Lung (tissue), 12 donors: ENCODE data around the gene LRRC8D. TPM values are rescaled to one million over a fixed set of nuclear protein-coding genes. Genes with fewer than 3 reads are reported as not detected.

Source experiments
- ATAC-seq: fragments of 200-7000 bp; cut with Tn5 transposase; one replicate; pipeline ENCODE4 v1.9.1; 2020; ENCODE audit warnings: moderate number of reproducible peaks; ENCODE audit not compliant: insufficient read depth, low FRiP score
- DNase-seq, 3 donors: peaks; one replicate each; pipeline ENCODE4 v3.0.0-alpha.2; 2013 to 2017
- H3K27ac ChIP-seq, 2 donors: one replicate each; pipeline ENCODE4 v1.5.1; 2013; ENCODE audit warnings: mild to moderate bottlenecking in 2 of 2, moderate library complexity in 2 of 2, control low read depth in 1 of 2, inconsistent platforms in 1 of 2, low read depth in 1 of 2, low read length in 1 of 2
- H3K27me3 ChIP-seq, 3 donors: one replicate each; pipeline ENCODE4 v1.5.1; 2013; ENCODE audit warnings: low read length in 2 of 3; ENCODE audit not compliant: control insufficient read depth in 3 of 3, insufficient read depth in 3 of 3
- H3K36me3 ChIP-seq, 4 donors: one replicate each; pipeline ENCODE4 v1.5.1; 2013; ENCODE audit warnings: low read length in 4 of 4, mild to moderate bottlenecking in 1 of 4, moderate library complexity in 1 of 4; ENCODE audit not compliant: control insufficient read depth in 4 of 4, insufficient read depth in 4 of 4
- H3K4me1 ChIP-seq, 5 donors: one replicate each; pipeline ENCODE4 v1.5.1; 2013; ENCODE audit warnings: low read length in 5 of 5, mild to moderate bottlenecking in 2 of 5, moderate library complexity in 1 of 5; ENCODE audit not compliant: control insufficient read depth in 5 of 5, insufficient read depth in 5 of 5
- H3K4me3 ChIP-seq: one replicate; pipeline ENCODE4 v1.5.1; 2013; ENCODE audit warnings: mild to moderate bottlenecking, control low read depth, moderate library complexity
- H3K9ac ChIP-seq, 2 donors: one replicate each; pipeline ENCODE4 v1.5.1; 2013; ENCODE audit warnings: low read length in 2 of 2, control low read depth in 1 of 2; ENCODE audit not compliant: insufficient read depth in 1 of 2
- H3K9me3 ChIP-seq, 4 donors: one replicate each; pipeline ENCODE4 v1.5.1; 2013; ENCODE audit warnings: low read length in 3 of 4, mild to moderate bottlenecking in 1 of 4, moderate library complexity in 1 of 4; ENCODE audit not compliant: control insufficient read depth in 4 of 4, insufficient read depth in 3 of 4
- CTCF ChIP-seq: IDR thresholded peaks from 2 replicates; pipeline ENCODE4 v1.5.1; 2012; ENCODE audit warnings: mild to moderate bottlenecking; ENCODE audit errors: control extremely low read depth, extremely low read depth
- WGBS, 2 donors: extraction: QIAGEN DNeasy Blood & Tissue Kit; methylation state at CpG; one replicate each; pipeline ENCODE4 v1.1.7; 2013; 5-methylcytosine and 5-hydroxymethylcytosine counted together
- polyA plus RNA-seq, 2 donors: library from polyadenylated mRNA; stranded (reverse); fragments of 200-250 nt; gene quantifications; one replicate each; pipeline ENCODE4 v1.2.1, GENCODE V29; 2013
- total RNA-seq, 2 donors: library from RNA; depleted of rRNA in 1 of 2; stranded (reverse); fragments of >200 nt in 1 of 2; gene quantifications; one replicate each; pipeline ENCODE4 v1.2.1, GENCODE V29; 2014 to 2021
- donor health status: control.
- donor health status: control.
- donor health status: Bipolar disorder and iron deficiency.
- donor health status: healthy.
- donor health status: DM: yes; HTN: yes; CAD: no.

LRRC8D gene
- total and polyA plus RNA-seq, 4 donors, result 5.1 to 24.2 (median 11.3) TPM

GRCh38 chr1:89804642-89805237, 16.1 kb upstream of the LRRC8D start:
- peak; percentile 93 for TF ChIP-seq CTCF
- no peak overlapping the region for H3K4me3 ChIP-seq
- H3K36me3 ChIP-seq, result no peaks in the 10 kb centered on the region
- no peak overlapping the region for H3K9ac ChIP-seq
- H3K4me1 ChIP-seq, result no peaks in the 10 kb centered on the region
- no peak overlapping the region for H3K27ac ChIP-seq
- DNase-seq (peak; percentile 89 to 91 (median 90)), ATAC-seq (peak; percentile 96)
- H3K27me3 ChIP-seq, result no peaks in the 10 kb centered on the region
- WGBS, 2 donors, result 0 to 1% methylated on average over 4 of the region's 4 CpGs
- H3K9me3 ChIP-seq, result no peaks in the 10 kb centered on the region

- Histone ChIP-seq H3K27ac (no peak overlapping the region), H3K27me3 (no peaks in the 10 kb centered on the region), H3K9ac (no peak overlapping the region), H3K4me3 (no peak overlapping the region), H3K36me3 (no peaks in the 10 kb centered on the region), H3K9me3 (no peaks in the 10 kb centered on the region), H3K4me1 (no peaks in the 10 kb centered on the region)
- WGBS, 2 donors, result 91 to 92% methylated on average over 3 of the region's 3 CpGs
- DNase-seq (no peak), ATAC-seq (no peak)
- TF ChIP-seq CTCF, result no peak
Measured at GRCh38 chr1:89806616-89807015, 14.2 kb upstream of the LRRC8D start.

- Histone ChIP-seq H3K27me3 (no peaks in the 10 kb centered on the region), H3K36me3 (no peaks in the 10 kb centered on the region)
- TF ChIP-seq CTCF, result no peak
Measured at GRCh38 chr1:89807503-89807902, 13.3 kb upstream of the LRRC8D start.

GRCh38 chr1:89807983-89808382, 12.8 kb upstream of the LRRC8D start:
- Histone ChIP-seq H3K27me3 (no peaks in the 10 kb centered on the region), H3K9ac (no peak overlapping the region), H3K36me3 (no peaks in the 10 kb centered on the region), H3K9me3 (no peaks in the 10 kb centered on the region), H3K4me1 (no peaks in the 10 kb centered on the region), H3K4me3 (no peak overlapping the region), H3K27ac (no peak overlapping the region)
- no peak for DNase-seq
- WGBS, 2 donors, result 62 to 88% methylated on average over 1 of the region's 1 CpG
- no peak for TF ChIP-seq CTCF
- no peak for ATAC-seq

More at GRCh38 chr1:89807503-89807902, 13.3 kb upstream of the LRRC8D start:
- Histone ChIP-seq H3K27ac (no peak overlapping the region), H3K9me3 (no peaks in the 10 kb centered on the region), H3K9ac (no peak overlapping the region), H3K4me1 (no peaks in the 10 kb centered on the region), H3K4me3 (no peak overlapping the region)
- ATAC-seq, result no peak
- DNase-seq, result no peak
- 92 to 93% methylated on average over 2 of the region's 2 CpGs for WGBS, 2 donors
